ENCODE data around the gene APP. TPM values are rescaled to one million over a fixed set of nuclear protein-coding genes. Genes with fewer than 3 reads are reported as not detected.
A peak's percentile ranks its signal among the peaks of the same experiment; 100 is the strongest.

APP gene
- total RNA-seq, 1 experiment from 2014 or later, result 266 TPM

GRCh38 chr21:26091480-26092018, 79.0 kb downstream of the APP start:
- no peaks in the 10 kb centered on the region for H3K9me2 ChIP-seq (replicated peaks; ENCODE audit: low read length)
- H3K4me3 ChIP-seq (ENCODE audit: low read length), result no peak overlapping the region
- H3K27ac ChIP-seq (ENCODE audit: low read length), result no peak overlapping the region
- intact Hi-C loops (cut with micrococcal nuclease), result no loop called here
- peak; percentile 18 for DNase-seq
- ChIA-PET CTCF (no interaction called here), POLR2A (ENCODE audit: unreplicated experiment) (no interaction called here)
- H2AFZ ChIP-seq (ENCODE audit: low read length), result no peak overlapping the region
- H3K79me2 ChIP-seq (ENCODE audit: low read length), result peaks cover 75% of the 10 kb centered on the region
- H3K9me3 ChIP-seq (ENCODE audit: low read length), result no peaks in the 10 kb centered on the region
- peaks cover 26% of the 10 kb centered on the region; the same call in 1 of the 2 replicates for H4K20me1 ChIP-seq (ENCODE audit: low read length)
- peaks cover 11% of the 10 kb centered on the region; the same call in 1 of the 2 replicates for H3K36me3 ChIP-seq (ENCODE audit: low read depth, low read length)
- no TSS peak for BruUV-seq (replicated peaks)
- no peaks in the 10 kb centered on the region for H3K27me3 ChIP-seq (ENCODE audit: low read length)
- H3K4me1 ChIP-seq (ENCODE audit: insufficient read depth, low read length), result peaks cover 28% of the 10 kb centered on the region
- TF ChIP-seq CTCF (conservative IDR thresholded peaks at IDR 0.05; ENCODE audit: low read depth, low read length), result peak; percentile 43
- TF ChIP-seq EZH2 (IDR thresholded peaks at IDR 0.05; ENCODE audit: low read length, unreplicated experiment), result no peak
- no peak for TF ChIP-seq EZH2phosphoT487 (IDR thresholded peaks at IDR 0.05; ENCODE audit: borderline replicate concordance, low read length)
- H3K9ac ChIP-seq (ENCODE audit: low read length), result no peak overlapping the region
- no peak overlapping the region for H3K4me2 ChIP-seq (ENCODE audit: low read length)
- ATAC-seq, result no peak
- H3F3A ChIP-seq (ENCODE audit: low read length, unreplicated experiment), result no peaks in the 10 kb centered on the region

GRCh38 chr21:26089730-26090129, 80.8 kb downstream of the APP start:
- no peak overlapping the region for H3K4me2 ChIP-seq (ENCODE audit: low read length)
- ChIA-PET POLR2A (ENCODE audit: unreplicated experiment) (no interaction called here), CTCF (no interaction called here)
- no peak overlapping the region for H3K9ac ChIP-seq (ENCODE audit: low read length)
- no TSS peak for BruUV-seq (replicated peaks)
- peaks cover 28% of the 10 kb centered on the region for H3K4me1 ChIP-seq (ENCODE audit: insufficient read depth, low read length)
- H3K9me2 ChIP-seq (replicated peaks; ENCODE audit: low read length), result no peaks in the 10 kb centered on the region
- TF ChIP-seq CTCF (conservative IDR thresholded peaks at IDR 0.05; ENCODE audit: low read depth, low read length), result no peak
- TF ChIP-seq EZH2phosphoT487 (IDR thresholded peaks at IDR 0.05; ENCODE audit: borderline replicate concordance, low read length), result no peak
- TF ChIP-seq EZH2 (IDR thresholded peaks at IDR 0.05; ENCODE audit: low read length, unreplicated experiment), result no peak
- H3K9me3 ChIP-seq (ENCODE audit: low read length), result no peaks in the 10 kb centered on the region
- intact Hi-C loops (cut with micrococcal nuclease), result no loop called here
- H3K27me3 ChIP-seq (ENCODE audit: low read length), result no peaks in the 10 kb centered on the region
- H3K4me3 ChIP-seq (ENCODE audit: low read length), result no peak overlapping the region
- DNase-seq (no peak), ATAC-seq (no peak)
- peaks cover 11% of the 10 kb centered on the region; the same call in 1 of the 2 replicates for H3K36me3 ChIP-seq (ENCODE audit: low read depth, low read length)
- H4K20me1 ChIP-seq (ENCODE audit: low read length), result peaks cover 26% of the 10 kb centered on the region; the same call in 1 of the 2 replicates
- H3F3A ChIP-seq (ENCODE audit: low read length, unreplicated experiment), result no peaks in the 10 kb centered on the region
- peaks cover 77% of the 10 kb centered on the region for H3K79me2 ChIP-seq (ENCODE audit: low read length)
- H3K27ac ChIP-seq (ENCODE audit: low read length), result peak overlapping the region; percentile 6; the same call in 1 of the 2 replicates
- H2AFZ ChIP-seq (ENCODE audit: low read length), result no peak overlapping the region

GRCh38 chr21:26087223-26087918, 83.2 kb downstream of the APP start:
- H3K9ac ChIP-seq (ENCODE audit: low read length), result no peak overlapping the region
- no peak for DNase-seq
- H3K4me2 ChIP-seq (ENCODE audit: low read length), result no peak overlapping the region
- H3K27ac ChIP-seq (ENCODE audit: low read length), result no peak overlapping the region
- ATAC-seq, result no peak
- H2AFZ ChIP-seq (ENCODE audit: low read length), result no peak overlapping the region
- H3K4me1 ChIP-seq (ENCODE audit: insufficient read depth, low read length), result peaks cover 14% of the 10 kb centered on the region
- no peak overlapping the region for H3K4me3 ChIP-seq (ENCODE audit: low read length)
- H3K9me3 ChIP-seq (ENCODE audit: low read length), result no peaks in the 10 kb centered on the region
- BruUV-seq (replicated peaks), result no TSS peak
- POLR2A ChIA-PET (ENCODE audit: unreplicated experiment), result no interaction called here
- peaks cover 11% of the 10 kb centered on the region; the same call in 1 of the 2 replicates for H3K36me3 ChIP-seq (ENCODE audit: low read depth, low read length)
- H3K27me3 ChIP-seq (ENCODE audit: low read length), result no peaks in the 10 kb centered on the region
- peaks cover 20% of the 10 kb centered on the region; the same call in 1 of the 2 replicates for H4K20me1 ChIP-seq (ENCODE audit: low read length)
- CTCF ChIA-PET, result no interaction called here
- no peaks in the 10 kb centered on the region for H3K9me2 ChIP-seq (replicated peaks; ENCODE audit: low read length)
- TF ChIP-seq EZH2phosphoT487 (IDR thresholded peaks at IDR 0.05; ENCODE audit: borderline replicate concordance, low read length) (no peak), EZH2 (IDR thresholded peaks at IDR 0.05; ENCODE audit: low read length, unreplicated experiment) (no peak), CTCF (conservative IDR thresholded peaks at IDR 0.05; ENCODE audit: low read depth, low read length) (no peak)
- H3F3A ChIP-seq (ENCODE audit: low read length, unreplicated experiment), result no peaks in the 10 kb centered on the region
- intact Hi-C loops (cut with micrococcal nuclease), result no loop called here
- H3K79me2 ChIP-seq (ENCODE audit: low read length), result peaks cover 89% of the 10 kb centered on the region

Measured in PC-3 (cell line).